Measurements from ENCODE around the gene RNF14.

- TF ChIP-seq CTCF (IDR thresholded peaks at IDR 0.05) (no peak), POLR2A (IDR thresholded peaks at IDR 0.05) (no peak)
Observed at GRCh38 chr5:141978389-141978788, 9.5 kb downstream of the RNF14 start.

All from right lobe of liver (tissue), 4 donors.